Stimulated activated naive CD8-positive, alpha-beta T cell treated with anti-CD3 and anti-CD28 coated beads, Interleukin-15, Interleukin-2, amounts not matched to agents 100 ng/mL and 50 ng/mL, for 24 hours (primary cell): ENCODE measurements around the gene INPP4B.

Experiments used
- H3K27ac Mint-ChIP-seq: one replicate; pipeline ENCODE4 v1.8.0; 2021; ENCODE audit warnings: mild to moderate bottlenecking, mixed read lengths
- H3K27me3 Mint-ChIP-seq: one replicate; pipeline ENCODE4 v1.8.0; 2021; ENCODE audit warnings: mixed read lengths
- H3K36me3 Mint-ChIP-seq: one replicate; pipeline ENCODE4 v1.8.0; 2021; ENCODE audit warnings: low read depth, mixed read lengths
- H3K4me1 Mint-ChIP-seq: one replicate; pipeline ENCODE4 v1.8.0; 2021; ENCODE audit warnings: low read depth, mixed read lengths
- H3K4me3 Mint-ChIP-seq: one replicate; pipeline ENCODE4 v1.8.0; 2021; ENCODE audit warnings: mild to moderate bottlenecking, mixed read lengths
- H3K9me3 Mint-ChIP-seq: one replicate; pipeline ENCODE4 v1.8.0; 2021; ENCODE audit warnings: mixed read lengths

INPP4B gene

DNA sequence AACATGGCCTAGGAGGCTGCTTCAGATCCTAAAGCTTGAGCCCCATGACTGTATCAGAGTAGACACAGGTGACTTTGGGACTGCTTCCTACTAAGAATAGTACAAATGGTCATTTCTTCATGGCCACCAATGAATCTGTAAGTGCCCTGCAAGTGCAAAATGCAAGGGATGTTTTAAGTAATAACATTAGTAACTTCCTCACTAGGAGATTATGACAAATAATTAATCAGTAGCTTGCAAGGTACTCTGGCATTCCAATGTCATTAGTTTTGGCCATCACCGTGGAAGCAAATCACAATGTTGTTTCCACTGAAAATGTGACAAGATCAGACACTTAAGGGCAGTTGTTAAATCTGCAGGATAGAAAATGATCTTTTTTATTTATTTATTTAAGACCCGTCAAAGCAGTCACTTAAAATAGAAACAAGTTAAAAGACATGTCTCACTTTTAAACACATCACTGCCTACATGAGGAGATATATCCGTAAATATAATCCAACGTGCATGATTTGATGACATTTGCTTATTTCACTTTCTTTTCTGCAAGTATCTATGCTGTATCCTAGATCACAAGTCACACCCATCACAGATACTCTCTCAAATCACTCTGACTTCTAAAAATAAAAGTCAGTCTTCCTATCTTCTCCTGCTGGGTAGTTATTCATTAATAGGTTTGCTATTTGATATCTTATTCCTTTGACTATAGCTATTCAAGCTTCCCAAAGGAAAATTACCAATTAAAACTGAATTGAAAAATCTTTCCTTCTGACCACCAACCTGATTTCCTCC, 809.1 kb downstream of the INPP4B start:
- Mint-ChIP-seq H3K4me3 (no peak overlapping the region), H3K27me3 (no peaks in the 10 kb centered on the region), H3K4me1 (no peaks in the 10 kb centered on the region), H3K27ac (no peak overlapping the region), H3K9me3 (no peaks in the 10 kb centered on the region), H3K36me3 (peaks cover 9% of the 10 kb centered on the region)

DNA sequence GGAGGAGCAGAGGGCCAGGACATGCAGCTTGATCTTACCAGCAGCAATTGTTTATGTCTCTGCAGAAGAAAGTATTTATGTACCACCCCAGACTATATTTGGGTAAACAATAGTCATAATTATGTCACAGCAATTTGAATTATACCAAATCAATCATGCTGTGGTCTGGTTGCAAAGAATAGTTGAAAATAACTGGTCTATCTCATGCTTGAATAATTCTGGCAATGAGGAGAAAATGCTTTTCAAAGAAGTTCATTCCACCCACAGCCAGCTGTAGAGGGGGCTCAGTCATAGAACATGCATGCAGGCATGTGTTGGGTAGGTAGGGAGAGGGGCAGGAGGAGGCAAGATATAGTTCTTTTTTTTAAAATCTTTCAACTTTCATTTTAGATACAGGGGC, 810.5 kb downstream of the INPP4B start:
- H3K36me3 Mint-ChIP-seq, result peaks cover 9% of the 10 kb centered on the region
- no peaks in the 10 kb centered on the region for H3K4me1 Mint-ChIP-seq
- no peak overlapping the region for H3K4me3 Mint-ChIP-seq
- no peaks in the 10 kb centered on the region for H3K9me3 Mint-ChIP-seq
- H3K27me3 Mint-ChIP-seq, result no peaks in the 10 kb centered on the region
- H3K27ac Mint-ChIP-seq, result no peak overlapping the region

DNA sequence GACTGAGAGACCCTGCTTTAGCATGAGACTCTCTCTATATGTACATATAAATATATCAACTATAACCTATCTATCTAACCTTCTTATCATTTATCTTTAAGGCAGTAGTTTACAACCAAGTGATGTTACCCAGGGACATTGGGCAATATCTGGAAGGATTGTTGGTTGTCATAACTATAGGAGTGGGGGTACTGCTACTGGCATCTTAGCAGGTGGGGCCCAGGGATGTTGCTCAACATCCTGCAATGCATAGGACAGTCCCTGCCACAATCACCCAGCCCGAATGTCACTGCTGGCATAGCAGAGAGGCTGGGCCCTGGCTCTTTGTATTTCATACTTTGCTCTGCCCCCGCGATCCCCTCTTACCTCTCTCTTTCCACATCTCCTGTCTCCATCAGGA, 812.0 kb downstream of the INPP4B start:
- Mint-ChIP-seq H3K4me1 (no peaks in the 10 kb centered on the region), H3K9me3 (no peaks in the 10 kb centered on the region), H3K27ac (peak overlapping the region; percentile 26), H3K36me3 (peaks cover 9% of the 10 kb centered on the region), H3K4me3 (no peak overlapping the region), H3K27me3 (no peaks in the 10 kb centered on the region)

DNA sequence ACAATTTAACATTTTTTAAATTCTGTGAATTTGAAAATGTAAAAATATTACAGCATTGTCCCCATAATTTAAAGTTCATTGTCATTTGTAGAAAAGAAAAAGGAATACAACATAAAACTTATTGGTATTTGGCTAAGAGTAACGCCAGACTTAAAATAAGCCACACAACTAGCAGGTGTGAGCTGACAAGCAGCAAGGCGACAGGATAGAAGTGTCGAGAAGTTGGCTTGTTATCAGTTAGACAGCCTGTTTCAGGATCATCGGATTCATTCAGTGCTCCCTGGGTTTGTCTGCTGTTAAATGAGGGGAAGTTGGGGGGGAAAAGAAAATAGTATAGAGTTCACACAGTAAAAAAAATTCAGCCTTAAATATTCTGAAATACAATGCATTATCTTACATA, 816.1 kb downstream of the INPP4B start:
- Mint-ChIP-seq H3K9me3 (no peaks in the 10 kb centered on the region), H3K4me3 (no peak overlapping the region), H3K27ac (no peak overlapping the region), H3K4me1 (no peaks in the 10 kb centered on the region), H3K27me3 (no peaks in the 10 kb centered on the region), H3K36me3 (peaks cover 15% of the 10 kb centered on the region)

DNA sequence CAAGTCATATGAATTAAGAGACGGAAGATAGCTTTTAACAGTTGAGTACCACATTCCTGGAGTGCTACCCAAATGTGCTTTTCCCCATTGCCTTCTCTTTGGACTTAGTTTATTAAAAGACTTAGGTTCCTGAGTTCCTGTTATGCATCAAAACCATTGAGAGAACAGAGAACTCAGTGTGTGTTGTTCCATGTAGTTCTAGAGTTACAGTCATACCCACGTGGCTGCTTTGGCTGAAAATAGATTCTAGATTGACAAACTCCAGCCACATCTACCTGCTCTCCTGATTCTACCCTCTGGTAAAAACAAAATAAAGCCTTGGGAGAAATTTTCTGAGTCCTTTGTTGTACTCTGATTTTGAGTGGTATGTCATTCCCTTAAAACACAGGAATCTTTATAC, 824.3 kb downstream of the INPP4B start:
- peaks cover 3% of the 10 kb centered on the region for H3K9me3 Mint-ChIP-seq
- H3K4me3 Mint-ChIP-seq, result no peak overlapping the region
- no peaks in the 10 kb centered on the region for H3K4me1 Mint-ChIP-seq
- no peak overlapping the region for H3K27ac Mint-ChIP-seq
- no peaks in the 10 kb centered on the region for H3K27me3 Mint-ChIP-seq
- no peaks in the 10 kb centered on the region for H3K36me3 Mint-ChIP-seq

DNA sequence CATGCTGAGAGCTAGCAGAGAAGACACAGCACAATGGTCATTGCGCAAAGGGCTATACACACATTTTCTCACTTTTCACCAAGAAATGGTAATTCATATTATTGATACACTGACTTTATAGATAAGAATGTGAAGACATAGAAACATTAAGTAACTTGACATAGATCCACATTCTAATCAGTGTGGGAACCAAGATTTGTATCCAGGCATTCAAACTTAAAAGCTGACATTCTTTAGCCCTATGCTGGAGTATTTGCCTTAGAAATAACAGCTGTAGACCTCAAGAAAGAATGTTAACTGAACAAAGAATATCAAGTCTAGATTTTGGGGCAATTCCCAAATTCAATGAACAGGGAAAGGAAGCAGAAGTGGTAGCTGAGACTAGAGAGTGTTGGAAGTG, 824.9 kb downstream of the INPP4B start:
- no peak overlapping the region for H3K27ac Mint-ChIP-seq
- H3K27me3 Mint-ChIP-seq, result no peaks in the 10 kb centered on the region
- no peaks in the 10 kb centered on the region for H3K4me1 Mint-ChIP-seq
- H3K36me3 Mint-ChIP-seq, result no peaks in the 10 kb centered on the region
- H3K4me3 Mint-ChIP-seq, result no peak overlapping the region
- H3K9me3 Mint-ChIP-seq, result peaks cover 3% of the 10 kb centered on the region

DNA sequence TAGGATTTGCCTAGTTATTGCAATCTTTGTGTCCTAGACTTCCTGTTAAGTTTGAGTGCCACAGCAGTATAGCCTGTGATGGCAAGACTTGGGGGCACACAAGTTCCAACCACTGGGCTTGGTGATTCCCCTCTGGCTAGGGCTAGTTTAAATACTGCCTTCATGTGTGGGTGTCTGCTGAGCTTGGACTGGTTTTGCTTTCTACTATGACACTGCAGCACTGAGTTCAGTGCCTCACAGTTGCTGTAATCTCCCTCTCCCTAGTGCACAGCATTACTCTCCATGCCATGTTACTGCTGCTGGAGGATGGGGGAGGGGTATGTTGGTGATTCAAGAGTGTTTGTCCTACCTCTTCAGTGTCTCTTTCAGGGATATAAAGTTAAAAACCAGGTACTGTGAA, 830.1 kb downstream of the INPP4B start:
- Mint-ChIP-seq H3K4me3 (no peak overlapping the region), H3K4me1 (no peaks in the 10 kb centered on the region), H3K36me3 (no peaks in the 10 kb centered on the region), H3K27me3 (peaks cover 12% of the 10 kb centered on the region), H3K27ac (no peak overlapping the region), H3K9me3 (peaks cover 14% of the 10 kb centered on the region)

DNA sequence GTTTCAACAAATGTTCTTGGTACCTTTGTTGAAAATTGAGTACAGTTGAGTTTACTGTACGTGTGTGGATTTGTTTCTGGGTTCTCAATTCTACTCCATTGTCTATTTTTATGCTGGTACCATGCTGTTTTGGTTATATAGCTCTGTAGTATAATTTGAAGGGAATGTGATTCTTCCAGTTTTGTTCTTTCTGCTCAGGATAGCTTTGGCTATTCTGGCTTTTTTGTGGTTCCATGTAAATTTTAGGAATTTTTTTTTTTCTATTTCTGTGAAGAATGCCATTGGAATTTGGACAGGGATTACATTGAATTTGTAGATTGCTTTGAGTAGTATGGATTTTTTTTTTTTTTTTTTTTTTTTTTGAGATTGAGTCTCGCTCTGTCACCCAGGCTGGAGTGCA, 836.4 kb downstream of the INPP4B start:
- Mint-ChIP-seq H3K4me3 (no peak overlapping the region), H3K27me3 (peaks cover 12% of the 10 kb centered on the region), H3K4me1 (no peaks in the 10 kb centered on the region), H3K27ac (no peak overlapping the region), H3K36me3 (no peaks in the 10 kb centered on the region), H3K9me3 (peaks cover 16% of the 10 kb centered on the region)

DNA sequence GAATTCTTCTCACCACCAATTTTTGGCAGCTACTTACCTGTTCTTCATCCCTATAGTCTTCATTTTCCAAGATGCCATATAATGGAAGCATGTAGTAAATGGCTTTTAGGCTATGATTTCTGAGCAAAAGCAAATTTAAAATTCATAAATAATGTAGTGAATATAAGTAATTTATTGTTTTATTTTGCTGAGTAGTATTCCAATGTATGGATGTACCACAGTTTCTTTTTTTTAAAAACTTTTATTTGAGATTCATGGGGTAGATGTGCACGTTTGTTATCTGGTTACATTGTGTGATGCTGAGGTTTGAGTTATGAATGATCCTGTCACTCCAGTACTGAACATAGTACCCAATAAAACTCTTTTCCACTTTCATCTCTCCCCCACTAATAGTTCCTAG, 840.6 kb downstream of the INPP4B start:
- H3K27me3 Mint-ChIP-seq, result no peaks in the 10 kb centered on the region
- H3K4me1 Mint-ChIP-seq, result no peaks in the 10 kb centered on the region
- no peaks in the 10 kb centered on the region for H3K36me3 Mint-ChIP-seq
- H3K4me3 Mint-ChIP-seq, result no peak overlapping the region
- no peak overlapping the region for H3K27ac Mint-ChIP-seq
- peaks cover 4% of the 10 kb centered on the region for H3K9me3 Mint-ChIP-seq

DNA sequence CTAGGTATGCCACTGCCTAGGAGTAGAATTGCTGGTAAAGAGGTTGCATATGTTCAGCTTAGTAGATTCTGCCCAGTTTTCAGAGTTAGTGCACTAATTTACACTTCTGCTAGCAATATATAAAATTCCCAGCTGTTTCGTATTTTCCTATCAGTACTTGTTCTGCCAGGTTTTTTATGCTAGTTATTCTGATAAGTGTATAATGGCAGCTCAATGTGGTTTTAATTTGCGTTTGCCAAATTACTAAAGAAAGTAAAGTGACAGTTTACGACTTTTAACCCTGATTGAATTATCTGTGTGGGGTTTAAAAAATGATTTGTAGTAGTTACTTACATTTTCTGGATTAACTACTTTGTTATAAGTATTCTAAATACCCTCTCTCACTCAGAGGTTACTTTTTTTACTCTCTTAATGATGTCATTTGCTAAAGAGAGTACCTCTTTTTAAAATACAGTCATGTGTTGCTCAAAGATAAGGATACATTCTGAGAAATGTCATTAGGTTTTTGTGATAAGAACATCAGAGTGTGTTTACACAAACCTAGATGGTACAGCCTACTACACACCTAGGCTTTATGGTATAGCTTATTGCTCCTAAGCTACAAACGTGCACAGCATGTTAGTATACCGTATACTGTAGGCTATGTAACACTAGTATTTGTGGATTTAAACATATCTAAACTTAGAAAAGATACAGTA, 846.5 kb downstream of the INPP4B start:
- no peaks in the 10 kb centered on the region for H3K9me3 Mint-ChIP-seq
- H3K4me1 Mint-ChIP-seq, result no peaks in the 10 kb centered on the region
- H3K27ac Mint-ChIP-seq, result no peak overlapping the region
- H3K4me3 Mint-ChIP-seq, result no peak overlapping the region
- H3K36me3 Mint-ChIP-seq, result no peaks in the 10 kb centered on the region
- no peaks in the 10 kb centered on the region for H3K27me3 Mint-ChIP-seq

DNA sequence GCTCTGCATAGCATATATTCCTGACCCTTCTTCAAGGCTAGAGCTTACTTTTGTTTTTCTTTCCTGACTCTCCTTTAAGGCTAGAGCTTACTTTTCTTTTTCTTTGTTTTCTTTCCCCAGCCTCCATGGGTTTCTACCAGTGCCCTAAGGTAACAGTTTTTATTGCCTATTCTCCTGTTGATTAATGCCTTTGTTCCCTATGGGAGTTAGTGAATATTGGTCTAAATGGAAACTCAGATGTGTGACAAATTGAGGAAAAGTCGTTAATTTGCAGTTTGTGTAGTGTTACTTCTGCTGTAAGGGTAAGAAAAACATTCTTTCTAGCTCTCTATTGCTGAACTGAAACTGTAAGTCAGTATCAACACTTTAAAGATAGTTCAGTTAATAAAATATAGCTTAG, 851.0 kb downstream of the INPP4B start:
- Mint-ChIP-seq H3K4me1 (no peaks in the 10 kb centered on the region), H3K9me3 (peaks cover 18% of the 10 kb centered on the region), H3K27me3 (peaks cover 6% of the 10 kb centered on the region), H3K36me3 (no peaks in the 10 kb centered on the region), H3K4me3 (no peak overlapping the region), H3K27ac (no peak overlapping the region)

DNA sequence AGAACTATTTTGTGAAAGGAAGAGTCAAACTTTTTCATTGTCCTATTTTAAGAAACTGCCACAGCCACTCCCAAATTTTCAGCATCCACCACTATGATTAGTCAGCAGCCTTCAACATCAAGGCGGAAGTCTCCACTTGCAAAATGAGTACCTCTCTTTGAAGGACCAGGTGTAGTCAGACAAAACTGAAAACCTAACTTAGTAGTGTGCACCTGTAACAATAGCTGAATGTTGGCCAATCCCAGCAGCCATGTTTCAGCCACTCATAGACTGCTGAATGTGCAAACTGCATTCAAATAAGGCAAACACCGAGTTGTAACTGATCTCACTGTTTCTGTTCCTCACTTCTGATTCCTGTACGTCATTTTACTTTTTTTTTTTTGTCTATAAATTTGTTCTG, 868.7 kb downstream of the INPP4B start:
- Mint-ChIP-seq H3K9me3 (peaks cover 12% of the 10 kb centered on the region), H3K4me1 (no peaks in the 10 kb centered on the region), H3K27ac (no peak overlapping the region), H3K36me3 (no peaks in the 10 kb centered on the region), H3K27me3 (peaks cover 8% of the 10 kb centered on the region), H3K4me3 (no peak overlapping the region)
